Neural cell (in vitro differentiated cells): ENCODE results near the gene TPR. TPM values are rescaled to one million over a fixed set of nuclear protein-coding genes. Genes with fewer than 3 reads are reported as not detected.

ENCODE experiments used
- H2AFZ ChIP-seq: fragments of 200-600, 300-800 bp; sonication (generic), shearing (Covaris generic); 2 replicates; pipeline ENCODE4 v1.6.0; 2014; ENCODE audit warnings: low read depth, mild to moderate bottlenecking, antibody characterized with exemption, low read length, moderate library complexity
- H3F3A ChIP-seq: fragments of 200-600 bp; shearing (Covaris generic); 2 replicates; pipeline ENCODE4 v1.6.1; 2016; ENCODE audit warnings: mild to moderate bottlenecking, moderate library complexity, mixed read lengths, antibody characterized with exemption, low read length; ENCODE audit not compliant: insufficient read depth, poor library complexity, severe bottlenecking
- H3K27ac ChIP-seq: fragments of 200-600, 300-800 bp; sonication (generic), shearing (Covaris generic); 2 replicates; pipeline ENCODE4 v1.5.1; 2014; ENCODE audit warnings: mild to moderate bottlenecking, low read length, moderate library complexity
- H3K27me3 ChIP-seq: fragments of 300-800, 200-600 bp; sonication (generic), shearing (Covaris generic); 2 replicates; pipeline ENCODE4 v1.6.0; 2014; ENCODE audit warnings: mild to moderate bottlenecking, low read depth, low read length, moderate library complexity; ENCODE audit not compliant: insufficient read depth
- H3K36me3 ChIP-seq: fragments of 300-800, 200-600 bp; sonication (generic), shearing (Covaris generic); 2 replicates; pipeline ENCODE4 v1.5.1; 2014; ENCODE audit warnings: mild to moderate bottlenecking, antibody characterized with exemption, low read length, moderate library complexity; ENCODE audit not compliant: insufficient read depth
- H3K4me2 ChIP-seq: fragments of 300-800, 200-600 bp; sonication (generic), shearing (Covaris generic); 2 replicates; pipeline ENCODE4 v1.6.0; 2014; ENCODE audit warnings: mild to moderate bottlenecking, low read length
- H3K4me3 ChIP-seq: fragments of 300-800, 200-600 bp; sonication (generic), shearing (Covaris generic); 2 replicates; pipeline ENCODE4 v1.5.1; 2014; ENCODE audit warnings: mild to moderate bottlenecking, low read length, moderate library complexity
- H3K79me2 ChIP-seq: fragments of 200-600 bp; shearing (Covaris generic); replicated peaks from 2 replicates; pipeline ENCODE4 v1.6.0; 2014; ENCODE audit warnings: mild to moderate bottlenecking, low read length, moderate library complexity; ENCODE audit not compliant: insufficient read depth
- H3K9ac ChIP-seq: fragments of 300-800, 200-600 bp; sonication (generic), shearing (Covaris generic); 2 replicates; pipeline ENCODE4 v1.6.1; 2016; ENCODE audit warnings: mild to moderate bottlenecking, low read length, mixed read lengths
- H3K9me2 ChIP-seq: fragments of 200-600 bp; shearing (Covaris generic); 2 replicates; pipeline ENCODE4 v1.6.1; 2016; ENCODE audit warnings: mild to moderate bottlenecking, low read length, mixed read lengths; ENCODE audit not compliant: insufficient read depth
- H3K9me3 ChIP-seq: fragments of 200-600, 300-800 bp; sonication (generic), shearing (Covaris generic); 2 replicates; pipeline ENCODE4 v1.6.1; 2016; ENCODE audit warnings: mild to moderate bottlenecking, mixed run types, low read length, moderate library complexity, mixed read lengths
- H4K20me1 ChIP-seq: fragments of 200-600 bp; shearing (Covaris generic); 2 replicates; pipeline ENCODE4 v1.6.1; 2016; ENCODE audit warnings: mild to moderate bottlenecking, mixed run types; ENCODE audit not compliant: insufficient read depth
- CTCF ChIP-seq: fragments of 450-650 bp; IDR thresholded peaks from 2 replicates; pipeline ENCODE4 v1.5.1; 2014; ENCODE audit warnings: antibody characterized with exemption, mild to moderate bottlenecking, moderate library complexity; ENCODE audit not compliant: poor library complexity, severe bottlenecking
- EP300 ChIP-seq: fragments of 450-650 bp; conservative IDR thresholded peaks from 2 replicates; pipeline ENCODE4 v1.6.1; 2014; ENCODE audit warnings: antibody characterized with exemption, mild to moderate bottlenecking, moderate library complexity; ENCODE audit not compliant: poor library complexity, severe bottlenecking
- EZH2 ChIP-seq: fragments of 200-600, 300-800 bp; shearing (Covaris generic), sonication (generic); IDR thresholded peaks from 2 replicates; pipeline ENCODE4 v1.6.1; 2014; ENCODE audit warnings: antibody characterized with exemption, low read length, borderline replicate concordance, mild to moderate bottlenecking; ENCODE audit not compliant: insufficient read depth, poor library complexity, severe bottlenecking
- MXI1 ChIP-seq: fragments of 450-650 bp; conservative IDR thresholded peaks from 2 replicates; pipeline ENCODE4 v1.6.1; 2014; ENCODE audit warnings: antibody characterized with exemption, mild to moderate bottlenecking; ENCODE audit not compliant: poor library complexity, severe bottlenecking
- POLR2AphosphoS5 ChIP-seq: IDR thresholded peaks from 2 replicates; pipeline ENCODE4 v1.6.1; 2012
- RAD21 ChIP-seq: fragments of 450-650 bp; conservative IDR thresholded peaks from 2 replicates; pipeline ENCODE4 v1.6.1; 2014; ENCODE audit warnings: antibody characterized with exemption, mild to moderate bottlenecking, moderate library complexity
- REST ChIP-seq: IDR thresholded peaks from 2 replicates; pipeline ENCODE4 v1.6.1; 2012; ENCODE audit warnings: borderline replicate concordance
- SMC3 ChIP-seq: fragments of 450-650 bp; conservative IDR thresholded peaks from 2 replicates; pipeline ENCODE4 v1.6.1; 2014; ENCODE audit warnings: antibody characterized with exemption, mild to moderate bottlenecking, moderate library complexity; ENCODE audit not compliant: poor library complexity
- TAF1 ChIP-seq: IDR thresholded peaks from 2 replicates; pipeline ENCODE4 v1.6.1; 2012; ENCODE audit warnings: low read depth
- polyA plus RNA-seq: library from polyadenylated mRNA; depleted of rRNA; stranded (reverse); fragments of >200 nt; gene quantifications from 2 replicates; pipeline ENCODE4 v1.2.3, GENCODE V29; 2014

The TPR gene
- polyA plus RNA-seq, 1 donor from 2014 or later, result 91.2 TPM

GRCh38 chr1:186325239-186325638 lies 49.8 kb downstream of the TPR start:
- Histone ChIP-seq H3K27ac (no peak overlapping the region), H3K4me3 (no peak overlapping the region), H3K4me2 (no peak overlapping the region), H2AFZ (no peak overlapping the region), H3K9ac (no peak overlapping the region), H3K9me2 (no peaks in the 10 kb centered on the region), H3K79me2 (no peaks in the 10 kb centered on the region), H3K27me3 (no peaks in the 10 kb centered on the region), H4K20me1 (no peaks in the 10 kb centered on the region), H3F3A (no peaks in the 10 kb centered on the region), H3K36me3 (peaks cover 28% of the 10 kb centered on the region), H3K9me3 (no peaks in the 10 kb centered on the region)
- TF ChIP-seq MXI1 (no peak), EZH2 (no peak), TAF1 (no peak), SMC3 (no peak), REST (no peak), EP300 (no peak), RAD21 (no peak), CTCF (no peak), POLR2AphosphoS5 (no peak)

GRCh38 chr1:186323865-186324264 lies 51.2 kb downstream of the TPR start:
- no peak overlapping the region for H3K4me2 ChIP-seq
- TF ChIP-seq MXI1 (no peak), CTCF (no peak), TAF1 (no peak), EZH2 (no peak), SMC3 (no peak), POLR2AphosphoS5 (no peak), EP300 (no peak), REST (no peak), RAD21 (no peak)
- H3K4me3 ChIP-seq, result no peak overlapping the region
- H3F3A ChIP-seq, result no peaks in the 10 kb centered on the region
- H3K27me3 ChIP-seq, result no peaks in the 10 kb centered on the region
- H3K79me2 ChIP-seq, result no peaks in the 10 kb centered on the region
- no peaks in the 10 kb centered on the region for H4K20me1 ChIP-seq
- H3K27ac ChIP-seq, result no peak overlapping the region
- H3K36me3 ChIP-seq, result peaks cover 28% of the 10 kb centered on the region
- no peak overlapping the region for H3K9ac ChIP-seq
- no peaks in the 10 kb centered on the region for H3K9me3 ChIP-seq
- H2AFZ ChIP-seq, result no peak overlapping the region
- no peaks in the 10 kb centered on the region for H3K9me2 ChIP-seq
